GM19043 (cell line): ENCODE results near the gene ADNP2.

Experiments
- ATAC-seq: cut with Tn5 transposase; IDR thresholded peaks from one replicate; pipeline ENCODE4 v1.9.1; 2021; ENCODE audit warnings: low read depth; ENCODE audit not compliant: unreplicated experiment

The ADNP2 gene

DNA sequence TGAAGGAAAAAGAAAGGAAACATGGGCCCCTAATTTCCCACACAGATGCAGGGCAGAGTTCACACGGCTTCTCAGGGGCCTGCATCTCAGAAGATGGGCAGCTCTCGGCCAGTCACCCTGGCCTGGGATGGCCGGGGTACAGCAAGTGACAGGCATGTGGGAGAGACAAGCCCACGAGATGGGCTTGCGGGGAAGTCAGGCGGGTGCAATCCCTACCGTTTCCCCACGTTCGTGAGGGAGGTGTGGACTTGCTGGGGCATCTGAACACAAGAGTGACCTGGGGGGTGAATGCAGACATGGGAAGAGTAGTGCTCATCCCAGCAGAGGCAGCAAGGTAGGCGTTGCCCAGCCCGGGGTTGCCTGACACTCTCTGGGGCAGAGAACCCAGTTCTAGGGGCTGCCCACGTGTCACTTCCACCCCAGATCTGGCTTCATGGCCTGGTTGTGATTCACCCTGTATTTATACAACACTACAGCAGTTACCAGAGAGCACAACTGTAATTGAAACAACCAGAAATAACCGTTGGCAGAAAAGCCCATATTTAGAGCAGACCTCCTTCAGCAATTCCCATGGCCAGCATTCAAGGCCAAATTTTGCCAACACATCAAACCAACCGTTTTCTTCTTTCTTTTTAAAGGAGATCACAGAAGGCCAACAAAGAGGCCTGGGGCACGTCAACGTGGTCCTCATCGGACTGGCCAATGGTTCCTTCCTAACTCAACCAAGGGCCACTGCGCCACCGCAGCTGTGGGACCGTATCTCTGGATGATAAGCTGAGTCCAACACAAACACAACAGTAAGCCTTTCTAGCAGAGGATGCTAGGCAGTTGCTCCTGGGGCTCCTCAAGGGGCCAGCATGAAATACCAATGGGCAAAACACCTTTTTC is 79.8 kb downstream of the ADNP2 start:
- no peak for ATAC-seq

DNA sequence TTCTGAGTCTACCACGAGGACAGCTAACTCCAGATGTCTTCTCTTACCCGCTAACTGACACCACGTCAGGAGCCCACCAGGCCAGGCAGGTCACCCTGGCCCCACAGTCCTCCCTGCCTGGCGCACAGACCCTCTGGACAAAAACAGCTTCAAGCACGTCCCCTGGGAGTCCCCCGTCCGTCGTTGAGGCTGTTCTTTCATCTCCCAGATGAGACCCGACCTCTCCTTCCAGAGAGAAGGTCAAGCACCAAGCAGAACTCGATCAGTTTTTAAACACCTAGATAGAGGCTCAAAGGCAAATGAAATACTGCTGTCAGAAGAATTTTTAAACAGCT is 80.4 kb downstream of the ADNP2 start:
- ATAC-seq, result no peak
